Retinal pigment epithelial cell (primary cell): Measurements from ENCODE around the gene KRTAP5-3.
A peak's percentile ranks its signal among the peaks of the same experiment; 100 is the strongest.

ENCODE experiments used
- DNase-seq: peaks from one replicate; pipeline ENCODE4 v3.0.0-alpha.2; 2010; ENCODE audit warnings: low read depth
- H3K4me3 ChIP-seq: 2 replicates; pipeline ENCODE4 v1.5.1; 2011; ENCODE audit warnings: mild to moderate bottlenecking, low read length, control low read depth, moderate library complexity
- CTCF ChIP-seq: conservative IDR thresholded peaks from 2 replicates; pipeline ENCODE4 v1.5.1; 2011; ENCODE audit warnings: low read depth, low read length, control low read depth, inconsistent platforms

KRTAP5-3 gene

DNA sequence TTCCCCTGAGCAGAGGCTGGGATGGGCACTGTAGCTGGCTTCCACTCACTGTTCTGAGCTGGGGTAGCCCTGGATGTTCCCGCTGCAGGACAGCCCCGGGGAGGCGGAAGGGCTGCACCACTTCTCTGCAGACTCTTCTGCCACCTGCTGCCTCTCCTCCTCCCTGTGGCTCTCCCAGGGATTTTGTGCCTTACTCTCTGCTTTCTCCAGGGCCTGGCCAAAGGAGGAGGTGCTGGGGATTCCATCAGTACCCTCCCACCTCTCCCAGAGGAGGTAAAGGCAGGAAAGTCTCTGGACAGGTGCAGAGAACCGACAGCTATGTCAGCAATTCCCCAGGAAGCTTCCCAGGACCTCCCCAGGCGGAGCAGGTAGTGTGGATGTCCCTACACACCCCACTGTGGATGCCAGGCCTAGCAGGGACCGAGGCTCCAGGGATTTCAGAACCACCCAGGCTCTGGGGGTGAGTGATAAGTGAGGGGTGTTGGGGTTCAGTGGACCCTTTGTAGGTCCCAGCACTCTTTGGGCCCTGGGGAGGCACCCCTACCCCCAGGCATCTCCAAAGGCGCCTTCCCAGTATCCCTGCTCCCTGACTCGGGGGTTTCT is 47.5 kb downstream of the KRTAP5-3 start:
- TF ChIP-seq CTCF: no peak
- H3K4me3 ChIP-seq: no peak overlapping the region
- DNase-seq: no peak

- no peak for TF ChIP-seq CTCF
- no peak for DNase-seq
- no peak overlapping the region for H3K4me3 ChIP-seq
Observed at GRCh38 chr11:1560002-1560648, 48.1 kb downstream of the KRTAP5-3 start.

DNA sequence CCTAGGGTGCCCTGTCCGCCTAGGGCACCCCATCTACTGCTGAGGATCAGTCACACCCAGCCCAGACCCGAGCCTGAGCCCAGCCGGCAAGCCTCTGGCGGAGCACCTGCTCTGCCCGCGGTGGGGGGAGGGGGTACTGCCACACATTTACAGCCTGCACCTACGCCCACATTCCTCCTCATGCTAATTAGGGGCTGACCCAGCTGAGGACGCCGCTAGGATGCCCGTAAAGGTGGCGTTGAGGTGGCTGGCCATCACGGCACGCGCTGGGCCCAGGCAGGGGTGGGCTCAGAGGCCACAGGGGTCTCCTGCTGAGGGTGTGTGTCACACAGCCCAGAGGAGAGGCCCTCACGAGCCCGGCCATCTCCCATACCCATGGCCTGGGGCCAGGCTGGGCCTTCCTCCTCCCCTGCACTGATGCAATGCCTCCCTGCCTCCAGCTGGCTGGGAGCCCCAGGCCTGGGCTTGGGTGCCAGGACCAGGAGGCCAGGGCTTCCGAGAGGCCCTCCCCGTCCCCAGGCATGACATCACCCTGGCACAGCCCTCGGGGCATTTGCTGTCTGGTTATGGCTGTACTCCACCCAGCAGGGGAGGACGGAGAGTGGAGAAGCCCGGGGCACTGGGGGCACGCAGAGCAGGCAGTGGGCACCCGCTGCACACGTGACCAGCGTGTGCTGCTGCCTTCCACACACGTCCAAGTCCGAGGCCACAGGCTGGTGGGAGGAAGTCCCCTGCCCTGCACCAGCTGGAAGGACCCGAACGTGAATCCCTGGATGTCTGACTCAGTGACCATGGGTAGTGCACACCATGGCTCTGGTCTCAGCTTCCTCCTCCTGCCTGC is 48.9 kb downstream of the KRTAP5-3 start:
- peak; percentile 3 for TF ChIP-seq CTCF
- H3K4me3 ChIP-seq: no peak overlapping the region
- peak; percentile 72 for DNase-seq

DNA sequence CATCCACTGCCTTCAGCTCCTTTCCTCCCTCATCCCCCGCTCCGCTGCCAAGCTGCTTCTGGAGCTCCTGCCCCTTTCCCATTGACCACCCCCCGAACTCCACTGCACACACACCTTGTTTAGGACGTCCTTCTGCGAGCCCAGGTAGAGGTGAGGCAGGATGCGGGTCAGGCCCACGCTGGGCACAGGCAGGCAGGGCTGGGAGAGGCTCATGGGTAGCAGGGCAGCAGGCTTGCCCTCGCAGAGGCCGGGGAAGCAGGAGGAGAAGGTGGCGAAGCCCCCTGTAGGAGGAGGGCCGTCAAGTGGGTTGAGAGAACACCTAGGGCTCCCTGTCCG is 49.5 kb downstream of the KRTAP5-3 start:
- H3K4me3 ChIP-seq: no peak overlapping the region
- TF ChIP-seq CTCF: no peak
- DNase-seq: no peak

GRCh38 chr11:1557904-1558774 is 50.1 kb downstream of the KRTAP5-3 start:
- DNase-seq: peak; percentile 62
- no peak overlapping the region for H3K4me3 ChIP-seq
- TF ChIP-seq CTCF: no peak
